MM.1S (cell line): ENCODE data around the gene P2RY10.

Experiments used
- EZH2 ChIP-seq: fragments of 300-600 bp; sonication (generic); optimal IDR thresholded peaks from 2 replicates; pipeline ENCODE3; 2017; ENCODE audit warnings: low read depth, mild to moderate bottlenecking, antibody characterized with exemption, low read length, mixed read lengths
- EZH2phosphoT487 ChIP-seq: fragments of 300-600 bp; sonication (generic); IDR thresholded peaks from 2 replicates; pipeline ENCODE4 v1.6.1; 2018; ENCODE audit warnings: antibody characterized with exemption, low read length
- TF ChIP-seq, protein P1 (sequence below): fragments of 300-600 bp; sonication (generic); IDR thresholded peaks from 2 replicates; pipeline ENCODE4 v1.5.1; 2016; ENCODE audit warnings: antibody characterized with exemption, low read length, mixed read lengths

DNA sequence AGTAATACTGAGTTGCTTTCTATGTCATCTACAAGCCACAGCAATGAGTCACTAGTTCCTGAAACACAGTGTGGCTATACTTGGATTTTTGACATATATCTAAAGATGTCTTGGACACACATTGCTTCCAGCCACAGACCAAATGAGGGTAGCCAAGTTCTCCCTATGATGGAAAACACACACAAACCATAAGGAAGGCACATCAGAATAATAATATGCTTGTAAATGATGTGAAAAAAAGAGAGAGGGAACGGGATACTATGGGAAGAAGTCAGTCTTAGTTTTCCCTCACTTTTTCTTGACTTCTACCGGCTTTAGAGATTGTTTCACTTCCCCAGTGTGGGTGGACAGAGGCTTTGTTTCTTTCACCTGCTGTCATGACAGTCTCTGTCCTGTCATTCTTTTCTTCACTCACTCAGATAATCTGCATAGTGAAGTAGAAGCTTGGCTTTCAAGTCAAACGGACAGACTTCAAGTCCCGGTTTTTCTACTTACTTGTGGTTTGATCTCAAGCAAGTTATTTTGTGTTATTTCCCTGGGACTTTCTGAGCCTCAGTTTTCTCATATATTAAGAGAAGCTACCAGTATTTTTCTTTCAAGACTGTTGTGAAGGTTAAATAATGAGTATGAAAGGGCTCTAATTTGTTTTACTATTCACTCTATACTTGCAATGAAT is 34.7 kb downstream of the P2RY10 start:
- TF ChIP-seq, protein P1, sequence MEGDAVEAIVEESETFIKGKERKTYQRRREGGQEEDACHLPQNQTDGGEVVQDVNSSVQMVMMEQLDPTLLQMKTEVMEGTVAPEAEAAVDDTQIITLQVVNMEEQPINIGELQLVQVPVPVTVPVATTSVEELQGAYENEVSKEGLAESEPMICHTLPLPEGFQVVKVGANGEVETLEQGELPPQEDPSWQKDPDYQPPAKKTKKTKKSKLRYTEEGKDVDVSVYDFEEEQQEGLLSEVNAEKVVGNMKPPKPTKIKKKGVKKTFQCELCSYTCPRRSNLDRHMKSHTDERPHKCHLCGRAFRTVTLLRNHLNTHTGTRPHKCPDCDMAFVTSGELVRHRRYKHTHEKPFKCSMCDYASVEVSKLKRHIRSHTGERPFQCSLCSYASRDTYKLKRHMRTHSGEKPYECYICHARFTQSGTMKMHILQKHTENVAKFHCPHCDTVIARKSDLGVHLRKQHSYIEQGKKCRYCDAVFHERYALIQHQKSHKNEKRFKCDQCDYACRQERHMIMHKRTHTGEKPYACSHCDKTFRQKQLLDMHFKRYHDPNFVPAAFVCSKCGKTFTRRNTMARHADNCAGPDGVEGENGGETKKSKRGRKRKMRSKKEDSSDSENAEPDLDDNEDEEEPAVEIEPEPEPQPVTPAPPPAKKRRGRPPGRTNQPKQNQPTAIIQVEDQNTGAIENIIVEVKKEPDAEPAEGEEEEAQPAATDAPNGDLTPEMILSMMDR: no peak
- TF ChIP-seq EZH2: no peak
- TF ChIP-seq EZH2phosphoT487: no peak
